ENCODE measurements around the gene ZNF429.
A peak's percentile ranks its signal among the peaks of the same experiment; 100 is the strongest.

Gene ZNF429

DNA sequence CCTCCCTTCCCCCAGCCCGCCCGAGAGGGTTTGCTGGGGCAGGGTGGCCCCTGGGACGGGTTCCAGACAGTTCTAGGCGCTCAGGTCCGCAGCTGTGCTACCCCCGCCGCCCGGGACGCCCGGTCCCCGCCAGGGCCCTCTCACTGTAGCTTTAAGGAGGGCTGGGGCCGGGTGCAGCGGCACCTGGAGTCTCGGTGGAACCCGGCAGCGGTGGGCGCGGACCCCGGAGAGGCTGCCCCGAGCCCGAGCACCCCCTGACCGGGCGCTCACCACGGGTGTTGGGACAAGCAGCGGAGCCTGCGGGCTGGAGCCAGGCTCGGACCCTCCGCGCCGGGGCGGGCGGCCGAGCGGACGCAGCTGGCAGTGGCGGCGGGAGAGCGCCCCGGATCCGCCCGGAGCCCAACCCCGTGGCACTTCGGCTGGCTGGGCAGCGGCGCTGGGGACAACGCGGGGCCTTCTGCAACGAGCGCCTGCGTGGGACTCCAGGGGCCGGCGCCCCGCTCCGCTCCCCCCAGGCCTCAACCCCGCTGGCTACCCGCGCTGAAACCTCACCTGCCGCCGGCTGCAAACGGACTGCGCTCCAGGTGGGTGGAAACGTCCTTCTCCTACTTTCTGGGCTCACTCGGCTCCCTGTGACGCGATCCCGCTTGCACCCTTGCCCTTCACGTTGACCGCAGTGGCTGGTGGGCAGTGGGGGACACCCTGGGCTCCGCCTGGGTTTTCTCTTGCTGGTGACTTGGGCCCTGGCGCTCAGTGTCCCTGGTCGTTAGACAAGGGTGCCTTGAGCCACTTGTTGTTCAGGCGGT is 81.1 kb downstream of the ZNF429 start:
- Histone ChIP-seq H3K27ac (ENCODE audit: insufficient read depth in 1 of 2, low read depth in 1 of 2, low read length in 2 of 2, poor library complexity in 1 of 2, severe bottlenecking in 2 of 2) (peak overlapping the region in 1 of 2 experiments; percentile 86), H3K4me1 (ENCODE audit: control extremely low read depth in 1 of 4, control insufficient read depth in 4 of 4, insufficient read depth in 4 of 4, low read length in 3 of 4) (peaks cover 0 to 26% (median 13%) of the 10 kb centered on the region in 4 experiments), H3K36me3 (ENCODE audit: control insufficient read depth in 4 of 4, insufficient read depth in 4 of 4, low read length in 3 of 4) (no peaks in the 10 kb centered on the region), H3K9me3 (ENCODE audit: control extremely low read depth in 1 of 5, control insufficient read depth in 4 of 5, insufficient read depth in 2 of 5, low read depth in 1 of 5, low read length in 4 of 5) (peaks cover 0 to 15% (median 0%) of the 10 kb centered on the region in 5 experiments), H3K4me3 (ENCODE audit: control insufficient read depth in 1 of 7, extremely low read depth in 1 of 7, insufficient read depth in 4 of 7, low read depth in 2 of 7, low read length in 6 of 7) (peak overlapping the region; percentile 51 to 94 (median 83)), H3K27me3 (replicated peaks in 2 of 5; ENCODE audit: control insufficient read depth in 4 of 5, insufficient read depth in 5 of 5, low read length in 4 of 5) (peaks cover 0 to 3% (median 0%) of the 10 kb centered on the region in 5 experiments)
- DNase-seq, result peak in 2 of 3 donors; percentile 59 to 71
- 3% methylated on average over 61 of the region's 72 CpGs for WGBS (ENCODE audit: insufficient coverage)
- ChIA-PET CTCF (interaction anchor here (0.8 to 1.4 kb wide), 5 partner anchors 12 to 83 kb away, joined by 3 to 6 read pairs (median 3); no protein-coding TSS in a partner anchor), POLR2A (interaction anchor here (1.0 to 2.5 kb wide), 3 partner anchors 16 to 111 kb away, joined by 3 to 9 read pairs (median 7); no protein-coding TSS in a partner anchor)

- Histone ChIP-seq H3K36me3 (ENCODE audit: control insufficient read depth in 4 of 4, insufficient read depth in 4 of 4, low read length in 3 of 4) (no peaks in the 10 kb centered on the region), H3K9me3 (ENCODE audit: control extremely low read depth in 1 of 5, control insufficient read depth in 4 of 5, insufficient read depth in 2 of 5, low read depth in 1 of 5, low read length in 4 of 5) (peaks cover 0 to 12% (median 0%) of the 10 kb centered on the region in 5 experiments), H3K27ac (ENCODE audit: insufficient read depth in 1 of 2, low read depth in 1 of 2, low read length in 2 of 2, poor library complexity in 1 of 2, severe bottlenecking in 2 of 2) (peak overlapping the region in 1 of 2 experiments; percentile 86), H3K4me3 (ENCODE audit: control insufficient read depth in 1 of 7, extremely low read depth in 1 of 7, insufficient read depth in 4 of 7, low read depth in 2 of 7, low read length in 6 of 7) (peak overlapping the region in 6 of 7 experiments; percentile 58 to 94 (median 84)), H3K27me3 (replicated peaks in 2 of 5; ENCODE audit: control insufficient read depth in 4 of 5, insufficient read depth in 5 of 5, low read length in 4 of 5) (peaks cover 0 to 3% (median 0%) of the 10 kb centered on the region in 5 experiments), H3K4me1 (ENCODE audit: control extremely low read depth in 1 of 4, control insufficient read depth in 4 of 4, insufficient read depth in 4 of 4, low read length in 3 of 4) (peaks cover 0 to 26% (median 13%) of the 10 kb centered on the region in 4 experiments)
- POLR2A ChIA-PET, result interaction anchor here (0.9 to 2.5 kb wide), 2 partner anchors 16 to 21 kb away, joined by 3 to 7 read pairs; no protein-coding TSS in a partner anchor
- CTCF ChIA-PET, result interaction anchor here (1.1 kb wide), 1 partner anchor 18 kb away, joined by 4 read pairs; no protein-coding TSS in a partner anchor
- peak in 2 of 3 donors; percentile 45 to 50 for DNase-seq
- WGBS (ENCODE audit: insufficient coverage), result 35% methylated on average over 7 of the region's 12 CpGs
Measured at GRCh38 chr19:21587117-21587461, 81.7 kb downstream of the ZNF429 start.

GRCh38 chr19:21587549-21587948 is 82.1 kb downstream of the ZNF429 start:
- peaks cover 0 to 12% (median 0%) of the 10 kb centered on the region in 5 experiments for H3K9me3 ChIP-seq (ENCODE audit: control extremely low read depth in 1 of 5, control insufficient read depth in 4 of 5, insufficient read depth in 2 of 5, low read depth in 1 of 5, low read length in 4 of 5)
- DNase-seq, result no peak
- POLR2A ChIA-PET, result interaction anchor here (0.9 kb wide), 1 partner anchor 21 kb away, joined by 3 read pairs; no protein-coding TSS in a partner anchor
- WGBS (ENCODE audit: insufficient coverage), result 78% methylated on average over 2 of the region's 5 CpGs
- peaks cover 0 to 26% (median 14%) of the 10 kb centered on the region in 4 experiments for H3K4me1 ChIP-seq (ENCODE audit: control extremely low read depth in 1 of 4, control insufficient read depth in 4 of 4, insufficient read depth in 4 of 4, low read length in 3 of 4)
- CTCF ChIA-PET, result interaction anchor here (0.6 to 1.1 kb wide), 2 partner anchors 17 to 90 kb away, joined by 3 to 4 read pairs; no protein-coding TSS in a partner anchor
- H3K36me3 ChIP-seq (ENCODE audit: control insufficient read depth in 4 of 4, insufficient read depth in 4 of 4, low read length in 3 of 4), result peaks cover 0 to 2% (median 0%) of the 10 kb centered on the region in 4 experiments
- H3K4me3 ChIP-seq (ENCODE audit: control insufficient read depth in 1 of 7, extremely low read depth in 1 of 7, insufficient read depth in 4 of 7, low read depth in 2 of 7, low read length in 6 of 7), result peak overlapping the region in 4 of 7 experiments; percentile 83 to 94 (median 84)
- peak overlapping the region in 1 of 2 experiments; percentile 86 for H3K27ac ChIP-seq (ENCODE audit: insufficient read depth in 1 of 2, low read depth in 1 of 2, low read length in 2 of 2, poor library complexity in 1 of 2, severe bottlenecking in 2 of 2)
- peaks cover 0 to 3% (median 0%) of the 10 kb centered on the region in 5 experiments for H3K27me3 ChIP-seq (replicated peaks in 2 of 5; ENCODE audit: control insufficient read depth in 4 of 5, insufficient read depth in 5 of 5, low read length in 4 of 5)

DNA sequence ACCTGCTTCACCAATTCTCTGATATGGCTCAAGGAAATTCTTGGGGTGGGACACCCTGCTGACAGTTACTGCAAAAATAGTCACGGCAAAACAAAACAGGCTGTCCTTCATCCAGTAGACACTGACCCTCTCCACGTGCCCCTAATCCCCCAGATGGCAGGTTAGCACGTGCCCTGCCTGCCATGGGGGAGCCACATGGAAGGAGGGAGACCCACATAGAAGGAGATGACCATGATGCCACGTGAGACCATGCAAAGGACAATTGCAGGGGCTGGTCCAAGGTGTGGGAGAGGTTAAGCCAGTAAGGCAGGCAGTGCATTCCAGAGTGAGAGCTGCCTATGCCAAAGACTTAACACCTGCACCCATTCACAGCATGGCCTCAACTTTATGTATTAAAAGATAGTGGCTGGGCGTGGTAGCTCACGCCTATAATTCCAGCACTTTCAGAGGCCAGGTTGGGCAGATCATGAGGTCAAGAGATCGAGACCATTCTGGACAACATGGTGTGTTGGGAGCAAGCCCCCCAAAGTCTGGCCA is 82.7 kb downstream of the ZNF429 start:
- CTCF ChIA-PET, result interaction anchor here (0.6 to 1.3 kb wide), 2 partner anchors 10 to 90 kb away, joined by 3 read pairs; no protein-coding TSS in a partner anchor
- Histone ChIP-seq H3K9me3 (ENCODE audit: control extremely low read depth in 1 of 5, control insufficient read depth in 4 of 5, insufficient read depth in 2 of 5, low read depth in 1 of 5, low read length in 4 of 5) (peaks cover 0 to 12% (median 0%) of the 10 kb centered on the region in 5 experiments), H3K27ac (ENCODE audit: insufficient read depth in 1 of 2, low read depth in 1 of 2, low read length in 2 of 2, poor library complexity in 1 of 2, severe bottlenecking in 2 of 2) (no peak overlapping the region), H3K4me3 (ENCODE audit: control insufficient read depth in 1 of 7, extremely low read depth in 1 of 7, insufficient read depth in 4 of 7, low read depth in 2 of 7, low read length in 6 of 7) (peak overlapping the region in 1 of 7 experiments; percentile 83), H3K4me1 (ENCODE audit: control extremely low read depth in 1 of 4, control insufficient read depth in 4 of 4, insufficient read depth in 4 of 4, low read length in 3 of 4) (peaks cover 0 to 32% (median 16%) of the 10 kb centered on the region in 4 experiments), H3K36me3 (ENCODE audit: control insufficient read depth in 4 of 4, insufficient read depth in 4 of 4, low read length in 3 of 4) (peaks cover 0 to 4% (median 0%) of the 10 kb centered on the region in 4 experiments), H3K27me3 (replicated peaks in 2 of 5; ENCODE audit: control insufficient read depth in 4 of 5, insufficient read depth in 5 of 5, low read length in 4 of 5) (peaks cover 0 to 3% (median 0%) of the 10 kb centered on the region in 5 experiments)
- DNase-seq, result no peak
- 94% methylated on average over 5 of the region's 7 CpGs for WGBS (ENCODE audit: insufficient coverage)
- POLR2A ChIA-PET, result interaction anchor here (0.9 kb wide), 1 partner anchor 20 kb away, joined by 3 read pairs; no protein-coding TSS in a partner anchor

DNA sequence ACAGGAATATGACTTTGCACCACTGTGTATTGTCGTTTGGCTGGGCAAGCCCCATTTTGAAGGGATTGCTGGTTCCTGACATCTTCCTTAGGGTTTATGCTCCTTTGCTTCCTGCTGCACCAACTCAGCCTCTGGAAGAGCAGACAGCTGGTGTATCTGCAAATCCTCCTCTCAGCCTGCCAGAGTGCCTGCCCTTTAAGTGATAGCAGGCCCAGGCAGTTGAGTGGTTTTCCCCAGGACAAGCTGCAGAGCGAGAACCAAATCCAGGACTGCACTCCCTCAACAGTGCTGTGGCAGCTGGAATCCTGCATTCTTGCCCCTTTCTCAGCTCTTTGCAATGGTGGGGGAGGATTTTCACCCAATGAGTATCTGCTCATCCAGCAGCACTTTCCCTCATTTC is 85.5 kb downstream of the ZNF429 start:
- POLR2A ChIA-PET, result interaction anchor here (0.7 kb wide), 1 partner anchor 12 kb away, joined by 3 read pairs; no protein-coding TSS in a partner anchor

GRCh38 chr19:21593008-21593481 is 87.6 kb downstream of the ZNF429 start:
- Histone ChIP-seq H3K4me3 (ENCODE audit: control insufficient read depth in 1 of 7, extremely low read depth in 1 of 7, insufficient read depth in 4 of 7, low read depth in 2 of 7, low read length in 6 of 7) (no peak overlapping the region), H3K27ac (ENCODE audit: insufficient read depth in 1 of 2, low read depth in 1 of 2, low read length in 2 of 2, poor library complexity in 1 of 2, severe bottlenecking in 2 of 2) (peak overlapping the region in 1 of 2 experiments; percentile 69), H3K36me3 (ENCODE audit: control insufficient read depth in 4 of 4, insufficient read depth in 4 of 4, low read length in 3 of 4) (peaks cover 0 to 13% (median 2%) of the 10 kb centered on the region in 4 experiments), H3K27me3 (replicated peaks in 2 of 5; ENCODE audit: control insufficient read depth in 4 of 5, insufficient read depth in 5 of 5, low read length in 4 of 5) (no peaks in the 10 kb centered on the region), H3K9me3 (ENCODE audit: control extremely low read depth in 1 of 5, control insufficient read depth in 4 of 5, insufficient read depth in 2 of 5, low read depth in 1 of 5, low read length in 4 of 5) (peaks cover 0 to 12% (median 0%) of the 10 kb centered on the region in 5 experiments), H3K4me1 (ENCODE audit: control extremely low read depth in 1 of 4, control insufficient read depth in 4 of 4, insufficient read depth in 4 of 4, low read length in 3 of 4) (peaks cover 4 to 20% (median 13%) of the 10 kb centered on the region in 4 experiments)
- peak in 2 of 3 donors; percentile 43 to 52 for DNase-seq
- 88% methylated on average over 2 of the region's 2 CpGs for WGBS (ENCODE audit: insufficient coverage)
- POLR2A ChIA-PET, result no interaction called here
- CTCF ChIA-PET, result interaction anchor here (1.0 to 1.7 kb wide), 4 partner anchors 10 to 95 kb away, joined by 3 read pairs; no protein-coding TSS in a partner anchor

More for the DNA sequence above, 85.5 kb downstream of the ZNF429 start:
- Histone ChIP-seq H3K4me3 (ENCODE audit: control insufficient read depth in 1 of 7, extremely low read depth in 1 of 7, insufficient read depth in 4 of 7, low read depth in 2 of 7, low read length in 6 of 7) (no peak overlapping the region), H3K27ac (ENCODE audit: insufficient read depth in 1 of 2, low read depth in 1 of 2, low read length in 2 of 2, poor library complexity in 1 of 2, severe bottlenecking in 2 of 2) (no peak overlapping the region), H3K36me3 (ENCODE audit: control insufficient read depth in 4 of 4, insufficient read depth in 4 of 4, low read length in 3 of 4) (peaks cover 0 to 4% (median 0%) of the 10 kb centered on the region in 4 experiments), H3K9me3 (ENCODE audit: control extremely low read depth in 1 of 5, control insufficient read depth in 4 of 5, insufficient read depth in 2 of 5, low read depth in 1 of 5, low read length in 4 of 5) (peaks cover 0 to 9% (median 0%) of the 10 kb centered on the region in 5 experiments), H3K4me1 (ENCODE audit: control extremely low read depth in 1 of 4, control insufficient read depth in 4 of 4, insufficient read depth in 4 of 4, low read length in 3 of 4) (peaks cover 8 to 32% (median 19%) of the 10 kb centered on the region in 4 experiments), H3K27me3 (replicated peaks in 2 of 5; ENCODE audit: control insufficient read depth in 4 of 5, insufficient read depth in 5 of 5, low read length in 4 of 5) (peaks cover 0 to 3% (median 0%) of the 10 kb centered on the region in 5 experiments)
- DNase-seq, result peak in 1 of 3 donors; percentile 24
- CTCF ChIA-PET, result interaction anchor here (0.7 to 1.2 kb wide), 2 partner anchors 11 to 16 kb away, joined by 3 read pairs; no protein-coding TSS in a partner anchor
- WGBS (ENCODE audit: insufficient coverage), result 100% methylated on average over 1 of the region's 2 CpGs

Measured in common myeloid progenitor, CD34-positive (primary cell).